Stimulated activated CD8-positive, alpha-beta memory T cell treated with anti-CD3 and anti-CD28 coated beads, Interleukin-12 subunit alpha, Interleukin-12 subunit beta, amount 100 ng/mL, for 24 hours (primary cell): Measurements from ENCODE around the gene SLC5A8.
"Not testable (repeated sequence)": the region's sequence is repeated elsewhere in the genome, so short reads cannot be mapped to it uniquely, and the experiment has no call there.

Experiments used
- DNase-seq: peaks from one replicate; pipeline ENCODE4 v3.0.0-alpha.2; 2020; ENCODE audit errors: extremely low read depth

Gene SLC5A8

DNA sequence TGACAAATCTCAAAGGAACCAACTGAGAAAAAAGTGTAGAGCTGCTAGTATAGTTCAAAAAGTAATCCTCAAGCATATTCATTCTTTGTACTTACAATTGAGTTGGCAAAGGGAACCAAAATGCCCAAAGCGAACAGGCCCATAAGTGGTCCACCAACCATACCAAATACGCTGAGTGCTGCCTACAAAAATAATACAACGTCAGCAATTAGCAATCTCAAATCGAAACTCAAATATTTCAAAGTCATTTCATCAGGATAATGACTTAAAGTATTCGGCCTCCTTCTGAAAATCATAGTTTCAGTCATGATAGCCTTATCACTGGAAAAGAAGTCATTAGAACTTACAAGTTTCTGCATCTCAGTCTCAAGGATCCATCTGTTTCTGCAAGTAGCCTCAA, 42.0 kb downstream of the SLC5A8 start:
- no peak for DNase-seq

DNA sequence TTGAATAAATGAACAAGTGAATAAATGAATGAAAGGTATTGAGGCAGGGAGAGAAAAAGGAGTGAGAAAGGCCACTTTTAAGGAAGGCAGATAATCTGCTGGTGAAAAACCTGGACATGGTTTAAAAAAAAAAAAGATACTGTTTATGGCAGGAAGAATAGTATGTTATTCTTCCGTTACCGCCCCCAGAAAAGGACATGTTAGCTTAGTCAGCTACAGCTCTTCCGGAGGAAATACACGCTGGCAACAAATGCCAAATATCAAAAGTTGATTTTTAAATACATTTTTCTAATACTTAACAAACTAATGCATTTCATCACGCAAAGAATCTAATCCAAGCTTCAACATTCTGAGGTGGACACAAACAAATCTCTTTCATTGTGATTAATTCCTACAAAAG, 43.2 kb downstream of the SLC5A8 start:
- DNase-seq: no peak

DNA sequence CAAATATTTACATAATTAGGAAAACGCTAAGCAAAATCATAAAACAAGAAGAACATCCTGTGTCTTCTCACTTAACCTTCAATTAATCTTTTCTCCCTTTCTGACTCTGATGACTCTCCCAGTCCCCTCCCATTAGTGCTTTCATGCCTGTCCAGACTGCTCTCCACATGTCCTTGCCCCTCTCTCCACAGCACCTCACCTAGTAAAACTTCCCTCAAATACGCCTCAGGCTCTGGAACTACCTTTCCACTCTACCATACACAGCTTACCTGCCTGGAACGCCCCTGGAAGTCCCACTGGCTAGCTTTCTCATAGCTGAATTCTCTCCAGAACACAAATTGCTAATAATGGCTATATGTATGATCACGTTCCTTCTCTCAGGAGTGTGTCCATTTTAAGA, 44.7 kb downstream of the SLC5A8 start:
- DNase-seq: no peak

DNA sequence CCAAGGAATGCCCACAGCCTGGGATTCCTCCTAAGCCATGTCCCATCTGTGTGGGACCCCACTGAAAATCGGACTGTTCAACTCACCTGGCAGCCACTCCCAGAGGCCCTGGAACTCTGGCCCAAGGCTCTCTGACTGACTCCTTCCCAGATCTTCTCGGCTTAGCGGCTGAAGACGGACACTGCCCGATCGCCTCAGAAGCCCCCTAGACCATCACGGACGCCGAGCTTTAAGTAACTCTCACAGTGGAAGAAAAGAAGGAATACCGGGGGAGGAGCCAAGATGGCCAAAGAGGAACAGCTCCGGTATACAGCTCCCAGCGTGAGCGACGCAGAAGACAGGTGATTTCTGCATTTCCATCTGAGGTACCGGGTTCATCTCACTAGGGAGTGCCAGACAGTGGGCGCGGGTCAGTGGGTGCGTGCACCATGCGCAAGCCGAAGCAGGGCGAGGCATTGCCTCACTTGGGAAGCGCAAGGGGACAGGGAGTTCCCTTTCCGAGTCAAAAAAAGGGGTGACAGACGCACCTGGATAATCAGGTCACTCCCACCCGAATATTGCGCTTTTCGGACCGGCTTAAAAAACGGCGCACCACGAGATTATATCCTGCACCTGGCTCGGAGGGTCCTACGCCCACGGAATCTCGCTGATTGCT, 64.1 kb downstream of the SLC5A8 start:
- DNase-seq: not testable (repeated sequence)

DNA sequence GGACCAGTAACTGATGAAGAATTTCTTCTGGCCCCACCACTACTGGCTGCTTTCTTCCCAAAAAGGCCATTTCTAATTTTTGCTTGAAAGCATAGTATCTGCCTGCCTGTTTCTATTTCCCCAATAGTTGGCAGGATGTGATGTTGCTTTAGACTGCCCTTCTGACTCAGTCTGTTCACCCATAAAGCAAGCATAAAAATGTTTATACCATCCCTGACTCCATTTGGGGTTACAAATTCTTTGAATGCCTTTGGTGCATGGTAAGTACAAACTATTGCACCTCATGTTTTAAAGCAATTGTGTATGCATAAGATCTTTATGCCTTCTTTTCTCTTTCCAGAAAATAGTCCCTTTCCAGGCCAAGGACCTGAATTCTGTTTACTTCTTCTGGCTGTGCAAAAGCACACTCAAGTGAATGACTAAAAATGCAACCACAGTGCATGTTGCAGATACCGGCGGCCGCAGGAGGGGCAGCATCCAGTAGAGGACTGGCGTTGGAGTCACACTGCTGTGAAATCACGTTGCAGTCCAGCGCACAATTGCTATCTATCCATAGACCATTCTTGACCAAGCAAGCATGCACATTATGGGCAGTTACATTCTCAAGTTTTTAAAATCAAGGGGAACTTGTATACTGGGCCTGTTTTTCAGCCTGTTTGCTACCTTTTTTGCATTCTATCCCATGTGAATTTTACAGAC, 82.4 kb downstream of the SLC5A8 start:
- no peak for DNase-seq

DNA sequence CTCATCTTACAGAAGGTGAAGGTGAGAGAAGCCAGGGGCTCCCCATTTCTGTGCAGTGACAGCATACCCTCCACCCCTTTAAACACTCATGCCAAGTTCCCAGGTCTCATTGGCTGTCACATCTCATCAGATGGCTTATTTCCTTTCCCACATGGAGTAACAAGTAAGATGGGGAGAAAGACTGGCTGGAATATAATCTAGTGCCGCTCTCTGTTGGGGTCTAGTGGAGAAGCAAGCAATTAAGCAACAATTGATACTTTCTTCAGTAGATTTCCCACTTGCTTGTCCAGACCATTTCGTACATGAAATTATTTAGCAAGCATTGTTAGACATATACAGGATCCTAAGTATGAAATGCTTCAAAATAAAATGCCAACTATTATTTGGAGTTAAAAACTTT, 92.2 kb downstream of the SLC5A8 start:
- no peak for DNase-seq

DNA sequence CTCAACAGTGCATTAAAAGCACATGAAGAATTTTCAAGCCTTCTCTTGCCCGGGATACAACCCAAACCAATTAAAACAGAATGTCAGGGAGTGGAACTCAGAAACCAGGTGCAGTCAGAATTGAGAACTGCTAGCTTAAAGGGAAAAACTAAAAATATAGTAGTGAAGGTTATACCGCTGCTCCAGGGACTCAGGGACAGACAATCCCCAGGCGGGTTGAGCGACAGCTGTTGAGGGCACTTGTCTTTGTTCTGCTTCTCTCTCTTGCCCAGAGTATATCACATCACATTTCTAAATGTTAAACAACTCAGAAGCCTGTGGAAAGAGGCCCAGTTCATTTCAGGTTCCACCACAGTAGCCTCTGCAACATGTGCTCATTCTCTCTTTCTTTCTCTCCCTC, 93.1 kb downstream of the SLC5A8 start:
- no peak for DNase-seq

DNA sequence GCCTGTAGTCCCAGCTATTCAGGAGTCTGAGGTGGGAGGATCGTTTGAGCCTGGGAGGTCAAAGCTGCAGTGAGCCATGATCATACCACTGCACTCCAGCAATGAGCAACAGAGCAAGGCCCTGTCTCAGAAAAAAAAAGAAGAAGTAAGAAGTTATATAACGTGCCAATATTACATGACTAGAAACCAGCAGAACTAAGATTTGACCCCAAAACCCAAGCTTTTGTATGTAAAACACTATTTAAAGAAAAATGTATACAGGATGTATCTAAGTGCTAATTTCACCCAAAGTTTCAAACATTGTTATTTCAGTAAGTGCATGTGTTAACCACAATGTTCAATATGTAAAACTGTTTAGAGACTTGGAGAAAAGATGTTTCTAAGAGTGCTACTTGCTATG, 94.7 kb downstream of the SLC5A8 start:
- DNase-seq: no peak

DNA sequence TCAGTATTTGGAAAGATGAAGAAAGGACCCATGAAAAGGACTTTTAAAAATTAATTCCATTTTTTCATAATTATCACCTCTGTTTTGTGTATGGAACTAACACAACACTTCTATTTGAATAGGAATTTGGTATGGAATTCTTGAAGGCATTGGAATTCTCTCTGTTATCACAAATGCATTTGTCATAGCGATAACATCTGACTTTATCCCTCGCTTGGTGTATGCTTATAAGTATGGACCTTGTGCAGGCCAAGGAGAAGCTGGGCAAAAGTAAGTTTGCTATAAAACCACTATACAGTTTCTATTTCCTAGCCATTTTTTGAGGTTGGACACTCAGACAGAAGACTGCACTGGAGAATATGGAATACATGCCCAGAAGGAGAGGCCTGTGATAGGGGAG, 98.6 kb downstream of the SLC5A8 start:
- DNase-seq: no peak

DNA sequence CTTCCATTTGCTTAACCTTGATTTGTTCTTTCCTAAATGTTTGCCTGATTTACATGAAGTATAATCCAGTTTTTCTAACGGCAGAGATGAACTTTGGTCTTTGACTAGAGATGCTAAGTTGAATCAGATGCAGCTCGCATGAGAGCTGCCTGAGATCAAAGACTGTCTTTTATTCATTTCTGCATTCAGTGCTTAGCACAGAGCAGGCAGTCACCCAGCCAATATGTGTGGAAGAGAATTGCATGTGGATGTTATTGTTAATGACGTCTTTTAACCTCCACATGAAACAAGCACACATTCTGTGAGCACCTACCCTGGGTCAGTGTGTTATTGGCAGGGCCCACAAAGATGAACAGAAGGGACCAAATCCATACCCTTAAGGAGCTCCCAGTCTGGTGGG, 99.2 kb downstream of the SLC5A8 start:
- no peak for DNase-seq

DNA sequence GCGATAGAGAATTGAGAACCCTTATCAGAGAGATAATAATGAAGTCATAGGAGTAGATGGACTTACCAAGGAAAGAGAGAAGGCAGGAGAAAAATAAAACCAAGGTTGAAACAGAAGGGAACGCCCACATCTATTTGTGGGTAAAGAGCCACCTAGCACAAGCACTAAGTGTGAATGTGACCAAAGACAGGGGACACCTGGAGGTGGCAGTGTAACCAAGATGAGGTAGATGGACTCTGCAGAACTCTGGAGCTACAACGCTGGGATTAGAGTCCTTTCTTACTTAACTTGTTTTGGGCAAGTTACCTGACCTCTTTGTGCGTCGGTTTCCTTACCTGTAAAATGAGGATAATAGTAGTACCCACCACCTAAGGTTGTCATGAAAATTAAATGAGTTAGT, 101.9 kb downstream of the SLC5A8 start:
- no peak for DNase-seq

DNA sequence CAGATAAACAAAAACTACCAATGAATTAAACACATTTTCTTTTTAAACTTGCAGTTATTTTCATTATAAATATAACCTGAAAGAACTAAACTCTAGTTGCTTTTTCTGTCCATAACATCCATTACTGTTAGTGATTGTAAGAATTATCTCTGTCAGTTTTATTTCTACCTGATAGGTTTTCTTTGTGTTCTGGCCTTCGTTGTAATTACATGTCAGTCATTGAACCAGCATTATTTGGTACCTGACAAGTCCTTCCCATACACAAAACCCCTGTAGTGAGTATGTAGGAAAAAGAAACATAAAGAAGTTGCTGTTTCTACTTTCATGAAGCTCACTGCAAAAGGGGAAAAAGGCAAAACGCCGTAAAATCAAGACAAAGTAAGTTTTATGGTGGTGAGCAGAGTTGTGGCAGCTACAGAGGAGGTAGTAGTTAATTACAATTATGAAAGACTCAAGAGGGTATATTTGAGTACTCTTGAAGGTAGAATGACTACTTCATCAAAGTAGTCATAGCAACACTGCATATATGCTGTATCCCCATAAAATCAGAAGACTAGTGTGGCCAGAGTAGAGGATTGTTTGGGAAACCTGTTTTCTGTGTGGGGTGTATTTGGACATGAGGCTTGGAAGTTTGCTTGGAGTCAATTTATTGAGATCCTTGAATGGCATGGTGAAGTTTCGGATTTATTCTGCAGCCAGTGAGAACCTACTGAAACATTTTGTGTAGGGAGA, 102.8 kb downstream of the SLC5A8 start:
- DNase-seq: no peak
